Loucy (cell line): ENCODE results near the gene RAD51B.
"Not testable (repeated sequence)": the region's sequence is repeated elsewhere in the genome, so short reads cannot be mapped to it uniquely, and the experiment has no call there.

ENCODE experiments used
- H2AFZ ChIP-seq: fragments of 200-600 bp; sonication (generic); 2 replicates; pipeline ENCODE4 v1.6.0; 2016; ENCODE audit warnings: antibody characterized with exemption, mild to moderate bottlenecking, low read length, moderate library complexity
- H3F3A ChIP-seq: fragments of 200-600 bp; 2 replicates; pipeline ENCODE4 v1.6.0; 2016; ENCODE audit warnings: antibody characterized with exemption, low read depth, mild to moderate bottlenecking
- H3K27me3 ChIP-seq: fragments of 200-600 bp; sonication (generic); 2 replicates; pipeline ENCODE4 v1.6.1; 2014; ENCODE audit warnings: low read length, mild to moderate bottlenecking; ENCODE audit not compliant: insufficient read depth, poor library complexity, severe bottlenecking
- H3K36me3 ChIP-seq: fragments of 200-600 bp; sonication (generic); 2 replicates; pipeline ENCODE4 v1.6.1; 2016; ENCODE audit warnings: low read length; ENCODE audit not compliant: insufficient read depth
- H3K4me1 ChIP-seq: fragments of 200-600 bp; sonication (generic); 2 replicates; pipeline ENCODE4 v1.5.1; 2014; ENCODE audit warnings: low read length, mild to moderate bottlenecking; ENCODE audit not compliant: insufficient read depth, poor library complexity, severe bottlenecking
- H3K4me2 ChIP-seq: fragments of 200-600 bp; sonication (generic); 2 replicates; pipeline ENCODE4 v1.6.0; 2014; ENCODE audit warnings: antibody characterized with exemption, low read length, low read depth, mild to moderate bottlenecking; ENCODE audit not compliant: poor library complexity, severe bottlenecking
- H3K4me3 ChIP-seq: fragments of 200-600 bp; sonication (generic); 2 replicates; pipeline ENCODE4 v1.5.1; 2014; ENCODE audit warnings: low read length, mild to moderate bottlenecking, mixed read lengths; ENCODE audit not compliant: poor library complexity, severe bottlenecking
- H3K79me2 ChIP-seq: fragments of 200-600 bp; sonication (generic); 2 replicates; pipeline ENCODE4 v1.6.1; 2014; ENCODE audit warnings: low read length; ENCODE audit not compliant: insufficient read depth
- H3K9ac ChIP-seq: fragments of 200-600 bp; sonication (generic); 2 replicates; pipeline ENCODE4 v1.6.0; 2014; ENCODE audit warnings: mild to moderate bottlenecking, low read depth, low read length, moderate library complexity; ENCODE audit not compliant: poor library complexity, severe bottlenecking
- H3K9me2 ChIP-seq: fragments of 200-600 bp; sonication (generic); replicated peaks from 2 replicates; pipeline ENCODE4 v1.6.1; 2016; ENCODE audit warnings: low read depth, low read length, mixed read lengths
- H3K9me3 ChIP-seq: fragments of 200-600 bp; sonication (generic); 2 replicates; pipeline ENCODE4 v1.6.1; 2014; ENCODE audit warnings: mild to moderate bottlenecking, antibody characterized with exemption, low read length, low read depth; ENCODE audit not compliant: insufficient read depth
- H4K20me1 ChIP-seq: fragments of 200-600 bp; sonication (generic); 2 replicates; pipeline ENCODE4 v1.6.0; 2014; ENCODE audit warnings: antibody characterized with exemption, low read length, mild to moderate bottlenecking; ENCODE audit not compliant: insufficient read depth, poor library complexity, severe bottlenecking
- CTCF ChIP-seq: fragments of 200-600 bp; sonication (generic); conservative IDR thresholded peaks from 2 replicates; pipeline ENCODE4 v1.5.1; 2014; ENCODE audit warnings: mild to moderate bottlenecking, antibody characterized with exemption, low read length
- EZH2phosphoT487 ChIP-seq: fragments of 200-600 bp; IDR thresholded peaks from 2 replicates; pipeline ENCODE4 v1.6.1; 2018; ENCODE audit warnings: antibody characterized with exemption, mild to moderate bottlenecking, moderate library complexity, borderline replicate concordance

RAD51B gene

GRCh38 chr14:68286667-68287066 lies 467.1 kb downstream of the RAD51B start:
- H4K20me1 ChIP-seq = no peaks in the 10 kb centered on the region
- no peak for TF ChIP-seq EZH2phosphoT487
- no peak for TF ChIP-seq CTCF
- no peak overlapping the region for H2AFZ ChIP-seq
- H3K4me1 ChIP-seq = peaks cover 66% of the 10 kb centered on the region
- no peak overlapping the region for H3K4me3 ChIP-seq
- no peaks in the 10 kb centered on the region for H3K9me3 ChIP-seq
- H3F3A ChIP-seq = peaks cover 30% of the 10 kb centered on the region
- H3K9me2 ChIP-seq = no peaks in the 10 kb centered on the region
- H3K9ac ChIP-seq = peak overlapping the region; percentile 15
- H3K4me2 ChIP-seq = no peak overlapping the region
- no peaks in the 10 kb centered on the region for H3K27me3 ChIP-seq
- no peaks in the 10 kb centered on the region for H3K36me3 ChIP-seq
- no peaks in the 10 kb centered on the region for H3K79me2 ChIP-seq

GRCh38 chr14:68289452-68289851 lies 469.9 kb downstream of the RAD51B start:
- H3K9me2 ChIP-seq, H3K36me3 ChIP-seq, H3K9me3 ChIP-seq, H2AFZ ChIP-seq, H3K27me3 ChIP-seq, H3K4me2 ChIP-seq, H3K4me3 ChIP-seq, H3K9ac ChIP-seq, H4K20me1 ChIP-seq, H3K79me2 ChIP-seq: not testable (repeated sequence)
- Histone ChIP-seq H3K4me1 (peaks cover 68% of the 10 kb centered on the region), H3F3A (peaks cover 14% of the 10 kb centered on the region)

- Histone ChIP-seq H3K4me1 (peaks cover 63% of the 10 kb centered on the region), H3K9ac (peak overlapping the region; percentile 9), H3K36me3 (no peaks in the 10 kb centered on the region), H3F3A (no peaks in the 10 kb centered on the region), H4K20me1 (no peaks in the 10 kb centered on the region), H3K4me3 (no peak overlapping the region), H3K27me3 (no peaks in the 10 kb centered on the region), H2AFZ (no peak overlapping the region), H3K9me2 (no peaks in the 10 kb centered on the region), H3K79me2 (no peaks in the 10 kb centered on the region), H3K9me3 (no peaks in the 10 kb centered on the region), H3K4me2 (no peak overlapping the region)
- TF ChIP-seq CTCF (no peak), EZH2phosphoT487 (no peak)
Observed at GRCh38 chr14:68291820-68292219, 472.2 kb downstream of the RAD51B start.

- Histone ChIP-seq H3K9me2 (no peaks in the 10 kb centered on the region), H4K20me1 (no peaks in the 10 kb centered on the region), H3F3A (no peaks in the 10 kb centered on the region), H3K4me2 (peak overlapping the region; percentile 18), H3K4me3 (no peak overlapping the region), H3K9ac (peak overlapping the region; percentile 12), H3K27me3 (no peaks in the 10 kb centered on the region), H2AFZ (no peak overlapping the region), H3K9me3 (no peaks in the 10 kb centered on the region), H3K4me1 (peaks cover 55% of the 10 kb centered on the region), H3K79me2 (no peaks in the 10 kb centered on the region), H3K36me3 (no peaks in the 10 kb centered on the region)
- TF ChIP-seq CTCF = no peak
- TF ChIP-seq EZH2phosphoT487 = no peak
Observed at GRCh38 chr14:68292441-68293215, 473.0 kb downstream of the RAD51B start.
